H9 (cell line): ENCODE measurements around the gene PLXNB2. TPM values are rescaled to one million over a fixed set of nuclear protein-coding genes. Genes with fewer than 3 reads are reported as not detected.

Source experiments
- DNase-seq: peaks from one replicate; pipeline ENCODE4 v3.0.0-alpha.2; 2017
- H2AFZ ChIP-seq: one replicate; pipeline ENCODE4 v1.6.1; 2013; ENCODE audit warnings: mild to moderate bottlenecking, low read length, control low read depth, moderate library complexity
- H2AK5ac ChIP-seq: 2 replicates; pipeline ENCODE4 v1.6.1; 2013; ENCODE audit warnings: low read length, control low read depth, mixed read lengths; ENCODE audit not compliant: insufficient read length
- H2BK120ac ChIP-seq: one replicate; pipeline ENCODE4 v1.6.1; 2013; ENCODE audit warnings: low read depth, mild to moderate bottlenecking, low read length, control low read depth, inconsistent platforms; ENCODE audit not compliant: poor library complexity, severe bottlenecking
- H2BK12ac ChIP-seq: 2 replicates; pipeline ENCODE4 v1.6.1; 2013; ENCODE audit warnings: low read length, control low read depth, mixed read lengths, low read depth; ENCODE audit not compliant: insufficient read length
- H2BK15ac ChIP-seq: 2 replicates; pipeline ENCODE4 v1.6.1; 2013; ENCODE audit warnings: low read depth, low read length, control low read depth
- H2BK20ac ChIP-seq: one replicate; pipeline ENCODE4 v1.6.1; 2013; ENCODE audit warnings: low read depth, mild to moderate bottlenecking, low read length, control low read depth, inconsistent platforms; ENCODE audit not compliant: poor library complexity, severe bottlenecking
- H2BK5ac ChIP-seq: 2 replicates; pipeline ENCODE4 v1.6.1; 2013; ENCODE audit warnings: low read length, control low read depth, mixed read lengths; ENCODE audit not compliant: insufficient read length
- H3K14ac ChIP-seq: 2 replicates; pipeline ENCODE4 v1.6.1; 2013; ENCODE audit warnings: low read length, control low read depth; ENCODE audit not compliant: insufficient read depth
- H3K18ac ChIP-seq: 2 replicates; pipeline ENCODE4 v1.6.1; 2013; ENCODE audit warnings: low read depth, mild to moderate bottlenecking, mixed read lengths, low read length, control low read depth; ENCODE audit not compliant: insufficient read length
- H3K23ac ChIP-seq: 2 replicates; pipeline ENCODE4 v1.6.1; 2013; ENCODE audit warnings: low read length, control low read depth, mixed read lengths, low read depth; ENCODE audit not compliant: insufficient read length
- H3K23me2 ChIP-seq: 2 replicates; pipeline ENCODE4 v1.6.1; 2013; ENCODE audit warnings: low read depth, mild to moderate bottlenecking, mixed read lengths, low read length, control low read depth; ENCODE audit not compliant: insufficient read length, poor library complexity, severe bottlenecking
- H3K27ac ChIP-seq: 2 replicates; pipeline ENCODE4 v1.5.1; 2013; ENCODE audit warnings: low read length, control low read depth, mixed read lengths, low read depth; ENCODE audit not compliant: insufficient read length
- H3K27me3 ChIP-seq: 2 replicates; pipeline ENCODE4 v1.6.1; 2013; ENCODE audit warnings: low read length, control low read depth, inconsistent platforms; ENCODE audit not compliant: insufficient read depth
- H3K4ac ChIP-seq: 2 replicates; pipeline ENCODE4 v1.6.1; 2013; ENCODE audit warnings: low read depth, mild to moderate bottlenecking, control low read depth, inconsistent platforms, low read length, moderate library complexity
- H3K4me1 ChIP-seq: 2 replicates; pipeline ENCODE4 v1.6.1; 2013; ENCODE audit warnings: low read length, control low read depth, inconsistent platforms; ENCODE audit not compliant: insufficient read depth
- H3K4me2 ChIP-seq: 2 replicates; pipeline ENCODE4 v1.6.1; 2013; ENCODE audit warnings: low read length, control low read depth, mixed read lengths; ENCODE audit not compliant: insufficient read length, insufficient read depth
- H3K56ac ChIP-seq: 2 replicates; pipeline ENCODE4 v1.6.1; 2013; ENCODE audit warnings: low read depth, mild to moderate bottlenecking, mixed read lengths, low read length, control low read depth; ENCODE audit not compliant: insufficient read length
- H3K79me1 ChIP-seq: 2 replicates; pipeline ENCODE4 v1.6.1; 2013; ENCODE audit warnings: low read depth, mild to moderate bottlenecking, moderate library complexity, low read length, control low read depth, inconsistent platforms; ENCODE audit not compliant: insufficient read depth, poor library complexity, severe bottlenecking
- H3K79me2 ChIP-seq: 2 replicates; pipeline ENCODE4 v1.6.1; 2013; ENCODE audit warnings: low read length, control low read depth, inconsistent platforms; ENCODE audit not compliant: insufficient read depth
- H3K9ac ChIP-seq: 2 replicates; pipeline ENCODE4 v1.6.1; 2013; ENCODE audit warnings: low read length, control low read depth, mixed read lengths; ENCODE audit not compliant: insufficient read length; ENCODE audit errors: extremely low read depth
- H3K9me3 ChIP-seq: one replicate; pipeline ENCODE4 v1.6.1; 2013; ENCODE audit warnings: low read depth, low read length, inconsistent platforms; ENCODE audit not compliant: control insufficient read depth
- H3T11ph ChIP-seq: one replicate; pipeline ENCODE4 v1.6.1; 2013; ENCODE audit warnings: mild to moderate bottlenecking, low read length, control low read depth, inconsistent platforms
- H4K20me1 ChIP-seq: one replicate; pipeline ENCODE4 v1.6.1; 2013; ENCODE audit not compliant: control insufficient read depth, insufficient read length, insufficient read depth
- H4K5ac ChIP-seq: 2 replicates; pipeline ENCODE4 v1.6.1; 2013; ENCODE audit warnings: low read depth, mild to moderate bottlenecking, mixed read lengths, low read length, control low read depth; ENCODE audit not compliant: insufficient read length
- H4K8ac ChIP-seq: replicated peaks from 2 replicates; pipeline ENCODE4 v1.6.1; 2013; ENCODE audit warnings: low read length, control low read depth, mixed read lengths, low read depth; ENCODE audit not compliant: insufficient read length
- H4K91ac ChIP-seq: 2 replicates; pipeline ENCODE4 v1.6.1; 2013; ENCODE audit warnings: low read depth, mild to moderate bottlenecking, moderate library complexity, mixed read lengths, low read length, control low read depth; ENCODE audit not compliant: insufficient read length
- H3K27ac Mint-ChIP-seq, 3 experiments: 2 replicates in 2 of 3; 3 replicates in 1 of 3; pipeline ENCODE4 v1.8.0; 2020 to 2021; ENCODE audit warnings: mixed read lengths in 3 of 3, mild to moderate bottlenecking in 1 of 3, moderate library complexity in 1 of 3
- H3K27me3 Mint-ChIP-seq: 2 replicates; pipeline ENCODE4 v1.8.0; 2021; ENCODE audit warnings: low read depth, mild to moderate bottlenecking, moderate library complexity, mixed read lengths
- H3K36me3 Mint-ChIP-seq, 3 experiments: 2 replicates in 2 of 3; 3 replicates in 1 of 3; pipeline ENCODE4 v1.8.0; 2020 to 2021; ENCODE audit warnings: low read depth in 3 of 3, mixed read lengths in 3 of 3; ENCODE audit not compliant: insufficient read depth in 1 of 3
- H3K4me1 Mint-ChIP-seq, 2 experiments: 2 replicates each; pipeline ENCODE4 v1.8.0; 2020; ENCODE audit warnings: mixed read lengths in 2 of 2
- H3K4me3 Mint-ChIP-seq, 2 experiments: 2 replicates in 1 of 2; 3 replicates in 1 of 2; pipeline ENCODE4 v1.8.0; 2020 to 2021; ENCODE audit warnings: mild to moderate bottlenecking in 2 of 2, mixed read lengths in 2 of 2, moderate library complexity in 1 of 2
- H3K9me3 Mint-ChIP-seq, 2 experiments: 2 replicates in 1 of 2; 3 replicates in 1 of 2; pipeline ENCODE4 v1.8.0; 2020; ENCODE audit warnings: mild to moderate bottlenecking in 2 of 2, mixed read lengths in 2 of 2, moderate library complexity in 1 of 2
- CTCF ChIP-seq: fragments of 200-600 bp; sonication (generic); conservative IDR thresholded peaks from 3 replicates; pipeline ENCODE4 v1.8.0; 2021; ENCODE audit warnings: antibody characterized with exemption, mild to moderate bottlenecking
- WGBS: extraction: QIAGEN DNeasy Blood & Tissue Kit; methylation state at CpG from one replicate; pipeline ENCODE4 v1.1.7; 2013; ENCODE audit warnings: missing lambda C conversion rate, low lambda C conversion rate, mixed read lengths; ENCODE audit not compliant: insufficient read length; ENCODE audit errors: extremely low coverage; 5-methylcytosine and 5-hydroxymethylcytosine counted together
- total RNA-seq: library from RNA; stranded (reverse); gene quantifications from 2 replicates; pipeline ENCODE4 v1.2.1, GENCODE V29; 2021

The PLXNB2 gene
- total RNA-seq, 1 experiment from 2014 or later = 87.6 TPM

DNA sequence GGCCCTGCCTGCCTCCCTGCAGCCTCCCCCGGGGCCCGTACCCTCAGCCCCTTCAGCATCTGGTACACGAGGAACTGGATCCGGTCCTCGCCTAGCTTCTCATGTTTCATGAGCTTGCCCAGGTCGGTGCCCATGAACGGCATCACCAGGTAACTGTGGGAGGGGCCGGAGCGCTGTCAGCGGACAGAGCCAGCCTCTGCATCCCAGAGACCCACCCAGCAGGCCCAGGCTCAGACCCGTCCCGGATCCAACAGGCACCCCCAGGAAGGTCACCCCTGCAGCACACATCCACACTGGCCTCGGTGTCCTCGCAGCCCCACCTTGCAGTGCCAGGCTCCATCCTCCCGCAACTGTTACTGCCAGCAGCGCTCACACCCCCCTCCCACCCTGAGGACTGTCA, 50.4 kb downstream of the PLXNB2 start:
- Histone ChIP-seq H2BK15ac (no peak overlapping the region), H3K79me1 (no peaks in the 10 kb centered on the region), H3K9ac (no peak overlapping the region), H3K4me2 (no peak overlapping the region), H4K5ac (no peak overlapping the region), H3K14ac (no peak overlapping the region; the same call in 1 of the 2 replicates), H3K9me3 (no peaks in the 10 kb centered on the region), H3K79me2 (no peaks in the 10 kb centered on the region), H2BK12ac (no peak overlapping the region), H3K4me1 (no peaks in the 10 kb centered on the region), H3K4ac (no peak overlapping the region), H3K56ac (no peak overlapping the region), H2BK20ac (no peak overlapping the region), H3T11ph (no peak overlapping the region), H2BK120ac (no peak overlapping the region), H4K20me1 (no peaks in the 10 kb centered on the region), H4K91ac (no peak overlapping the region), H4K8ac (no peak overlapping the region), H3K18ac (no peak overlapping the region), H2BK5ac (no peak overlapping the region), H3K27ac (no peak overlapping the region), H3K23ac (no peak overlapping the region), H2AFZ (no peak overlapping the region), H3K27me3 (no peaks in the 10 kb centered on the region), H2AK5ac (no peak overlapping the region), H3K23me2 (peaks cover 8% of the 10 kb centered on the region)
- Mint-ChIP-seq H3K4me3 (no peak overlapping the region), H3K4me1 (peaks cover 1 to 4% of the 10 kb centered on the region in 2 experiments), H3K9me3 (no peaks in the 10 kb centered on the region; a peak in 1 of 5 replicates), H3K27ac (no peak overlapping the region), H3K27me3 (peaks cover 16% of the 10 kb centered on the region), H3K36me3 (peaks cover 0 to 3% (median 0%) of the 10 kb centered on the region in 3 experiments; a peak in 2 of 7 replicates)
- TF ChIP-seq CTCF = no peak
- no peak for DNase-seq
- no CpG with 5 or more reads among the region's 16 CpGs for WGBS
